Measurements from ENCODE around the gene PIGV. TPM values are rescaled to one million over a fixed set of nuclear protein-coding genes. Genes with fewer than 3 reads are reported as not detected.

The PIGV gene
- total RNA-seq, 2 experiments from 2014 or later: 10.3 to 18.0 TPM

GRCh38 chr1:26750428-26750827, 37.3 kb upstream of the PIGV start:
- peaks cover 97% of the 10 kb centered on the region for H3K36me3 ChIP-seq (ENCODE audit: insufficient read depth, low read length)

GRCh38 chr1:26752519-26752918, 35.2 kb upstream of the PIGV start:
- ChIA-PET CTCF (ENCODE audit: unreplicated experiment) (no interaction called here), POLR2A (no interaction called here)
- no TSS peak for BruUV-seq (replicated peaks)
- no peaks in the 10 kb centered on the region for H3K9me3 ChIP-seq (ENCODE audit: low read length)
- H3K4me1 ChIP-seq (ENCODE audit: insufficient read depth, low read length, poor library complexity, severe bottlenecking): no peaks in the 10 kb centered on the region
- H3K4me3 ChIP-seq (ENCODE audit: low read depth, low read length, poor library complexity, severe bottlenecking): no peak overlapping the region
- peaks cover 97% of the 10 kb centered on the region for H3K36me3 ChIP-seq (ENCODE audit: insufficient read depth, low read length)
- no peaks in the 10 kb centered on the region; the same call in 1 of the 2 replicates for H4K20me1 ChIP-seq (ENCODE audit: insufficient read depth, low read length)
- H3K4me2 ChIP-seq (ENCODE audit: low read length): no peak overlapping the region
- H2AFZ ChIP-seq (ENCODE audit: low read length): no peak overlapping the region
- intact Hi-C loops (cut with micrococcal nuclease; ENCODE audit: unreplicated experiment): no loop called here
- H3K79me2 ChIP-seq (ENCODE audit: insufficient read depth, low read depth, low read length): peaks cover 48% of the 10 kb centered on the region; the same call in 1 of the 2 replicates
- TF ChIP-seq EZH2phosphoT487 (IDR thresholded peaks at IDR 0.05; ENCODE audit: borderline replicate concordance, low read depth, low read length) (no peak), CTCF (conservative IDR thresholded peaks at IDR 0.05; ENCODE audit: low read length) (no peak)
- no peak for DNase-seq (ENCODE audit: low spot score)
- H3K9me2 ChIP-seq (ENCODE audit: insufficient read depth, low read length): no peaks in the 10 kb centered on the region
- no peak overlapping the region for H3K27ac ChIP-seq (ENCODE audit: low read depth, low read length, poor library complexity, severe bottlenecking)

More at GRCh38 chr1:26750428-26750827, 37.3 kb upstream of the PIGV start:
- ChIA-PET POLR2A (interaction anchor here (0.9 to 1.7 kb wide), 2 partner anchors 9 to 11 kb away, joined by 4 read pairs; no protein-coding TSS in a partner anchor), CTCF (ENCODE audit: unreplicated experiment) (no interaction called here)
- no peak overlapping the region for H2AFZ ChIP-seq (ENCODE audit: low read length)
- no peaks in the 10 kb centered on the region for H3K9me3 ChIP-seq (ENCODE audit: low read length)
- TF ChIP-seq EZH2phosphoT487 (IDR thresholded peaks at IDR 0.05; ENCODE audit: borderline replicate concordance, low read depth, low read length) (no peak), CTCF (conservative IDR thresholded peaks at IDR 0.05; ENCODE audit: low read length) (peak; percentile 30; the same call in 1 of the 2 replicates)
- H4K20me1 ChIP-seq (ENCODE audit: insufficient read depth, low read length): no peaks in the 10 kb centered on the region; the same call in 1 of the 2 replicates
- H3K4me3 ChIP-seq (ENCODE audit: low read depth, low read length, poor library complexity, severe bottlenecking): no peak overlapping the region
- H3K79me2 ChIP-seq (ENCODE audit: insufficient read depth, low read depth, low read length): peaks cover 68% of the 10 kb centered on the region; the same call in 1 of the 2 replicates
- DNase-seq (ENCODE audit: low spot score): no peak
- intact Hi-C loops (cut with micrococcal nuclease; ENCODE audit: unreplicated experiment): no loop called here
- no peak overlapping the region for H3K27ac ChIP-seq (ENCODE audit: low read depth, low read length, poor library complexity, severe bottlenecking)
- no TSS peak for BruUV-seq (replicated peaks)
- H3K4me2 ChIP-seq (ENCODE audit: low read length): no peak overlapping the region
- peaks cover 1% of the 10 kb centered on the region for H3K4me1 ChIP-seq (ENCODE audit: insufficient read depth, low read length, poor library complexity, severe bottlenecking)
- no peaks in the 10 kb centered on the region for H3K9me2 ChIP-seq (ENCODE audit: insufficient read depth, low read length)

- intact Hi-C loops (cut with micrococcal nuclease; ENCODE audit: unreplicated experiment): no loop called here
- Histone ChIP-seq H3K4me3 (ENCODE audit: low read depth, low read length, poor library complexity, severe bottlenecking) (no peak overlapping the region), H3K9me3 (ENCODE audit: low read length) (no peaks in the 10 kb centered on the region), H3K79me2 (ENCODE audit: insufficient read depth, low read depth, low read length) (peaks cover 38% of the 10 kb centered on the region; the same call in 1 of the 2 replicates), H3K4me1 (ENCODE audit: insufficient read depth, low read length, poor library complexity, severe bottlenecking) (no peaks in the 10 kb centered on the region), H3K27ac (ENCODE audit: low read depth, low read length, poor library complexity, severe bottlenecking) (no peak overlapping the region), H3K36me3 (ENCODE audit: insufficient read depth, low read length) (peaks cover 100% of the 10 kb centered on the region), H2AFZ (ENCODE audit: low read length) (no peak overlapping the region), H3K4me2 (ENCODE audit: low read length) (no peak overlapping the region), H4K20me1 (ENCODE audit: insufficient read depth, low read length) (no peaks in the 10 kb centered on the region; the same call in 1 of the 2 replicates), H3K9me2 (ENCODE audit: insufficient read depth, low read length) (no peaks in the 10 kb centered on the region)
- TF ChIP-seq CTCF (conservative IDR thresholded peaks at IDR 0.05; ENCODE audit: low read length) (no peak), EZH2phosphoT487 (IDR thresholded peaks at IDR 0.05; ENCODE audit: borderline replicate concordance, low read depth, low read length) (no peak)
- ChIA-PET CTCF (ENCODE audit: unreplicated experiment) (no interaction called here), POLR2A (interaction anchor here (0.5 kb wide), 1 partner anchor 967 kb away, joined by 3 read pairs; no protein-coding TSS in a partner anchor)
- no peak for DNase-seq (ENCODE audit: low spot score)
- BruUV-seq (replicated peaks): no TSS peak
These were observed 33.5 kb upstream of the PIGV start for GRCh38 chr1:26754086-26754874.
